ENCODE measurements around the gene NCK2.
"Not testable (repeated sequence)": the region's sequence is repeated elsewhere in the genome, so short reads cannot be mapped to it uniquely, and the experiment has no call there.

The NCK2 gene

GRCh38 chr2:105879106-105879802 is 134.5 kb downstream of the NCK2 start:
- DNase-seq = no peak

GRCh38 chr2:105879803-105880300 is 135.1 kb downstream of the NCK2 start:
- DNase-seq = no peak

DNA sequence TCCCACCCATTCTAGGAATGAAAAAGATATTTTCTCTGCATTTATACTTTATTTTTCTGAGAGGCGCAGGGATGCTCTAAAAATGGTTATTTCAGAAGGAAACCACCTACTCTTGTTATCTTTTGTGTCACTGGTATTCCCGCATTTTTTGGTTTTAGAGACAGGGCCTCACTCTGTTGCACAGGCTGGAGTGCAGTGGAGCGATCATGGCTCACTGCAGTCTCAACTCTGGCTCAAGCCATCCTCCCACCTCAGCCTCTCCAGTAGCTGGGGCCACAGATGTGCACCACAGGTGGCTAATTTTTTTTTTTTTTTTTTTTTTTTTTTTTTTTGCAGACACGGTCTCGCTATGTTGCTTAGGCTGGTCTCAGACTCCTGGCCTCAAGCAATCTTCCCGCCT is 135.9 kb downstream of the NCK2 start:
- DNase-seq = no peak

DNA sequence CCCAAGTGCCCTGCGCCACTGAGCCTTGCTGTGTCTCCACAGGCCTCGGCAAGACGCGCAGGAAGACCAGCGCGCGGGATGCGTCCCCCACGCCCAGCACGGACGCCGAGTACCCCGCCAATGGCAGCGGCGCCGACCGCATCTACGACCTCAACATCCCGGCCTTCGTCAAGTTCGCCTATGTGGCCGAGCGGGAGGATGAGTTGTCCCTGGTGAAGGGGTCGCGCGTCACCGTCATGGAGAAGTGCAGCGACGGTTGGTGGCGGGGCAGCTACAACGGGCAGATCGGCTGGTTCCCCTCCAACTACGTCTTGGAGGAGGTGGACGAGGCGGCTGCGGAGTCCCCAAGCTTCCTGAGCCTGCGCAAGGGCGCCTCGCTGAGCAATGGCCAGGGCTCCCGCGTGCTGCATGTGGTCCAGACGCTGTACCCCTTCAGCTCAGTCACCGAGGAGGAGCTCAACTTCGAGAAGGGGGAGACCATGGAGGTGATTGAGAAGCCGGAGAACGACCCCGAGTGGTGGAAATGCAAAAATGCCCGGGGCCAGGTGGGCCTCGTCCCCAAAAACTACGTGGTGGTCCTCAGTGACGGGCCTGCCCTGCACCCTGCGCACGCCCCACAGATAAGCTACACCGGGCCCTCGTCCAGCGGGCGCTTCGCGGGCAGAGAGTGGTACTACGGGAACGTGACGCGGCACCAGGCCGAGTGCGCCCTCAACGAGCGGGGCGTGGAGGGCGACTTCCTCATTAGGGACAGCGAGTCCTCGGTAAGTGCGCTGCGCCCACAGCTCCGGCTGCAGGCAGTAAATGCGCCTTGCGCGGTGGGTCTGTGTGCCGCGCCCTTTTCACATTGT is 136.8 kb downstream of the NCK2 start:
- no peak for DNase-seq

DNA sequence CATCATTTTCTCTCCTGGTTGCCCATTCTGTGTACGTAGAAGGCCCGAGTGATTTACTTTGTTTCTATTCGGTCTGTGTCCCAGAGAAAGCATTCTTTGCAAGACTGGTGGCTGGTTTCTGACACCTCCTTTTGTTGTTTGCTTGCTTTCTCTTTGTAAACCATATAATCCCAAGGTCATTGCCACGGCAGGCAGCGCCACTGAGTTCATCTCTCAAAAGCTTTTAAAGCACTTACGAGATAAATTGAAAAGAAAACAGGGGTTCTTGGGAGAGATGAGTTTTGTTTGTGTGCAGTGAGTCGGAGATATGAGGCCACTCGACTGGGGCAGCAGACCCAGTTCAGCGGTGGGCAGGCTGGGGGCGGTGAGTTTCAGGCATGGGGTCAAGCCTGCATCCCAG is 137.6 kb downstream of the NCK2 start:
- DNase-seq = no peak

GRCh38 chr2:105882920-105883435 is 138.3 kb downstream of the NCK2 start:
- no peak for DNase-seq

GRCh38 chr2:105883911-105884694 is 139.4 kb downstream of the NCK2 start:
- DNase-seq = no peak

DNA sequence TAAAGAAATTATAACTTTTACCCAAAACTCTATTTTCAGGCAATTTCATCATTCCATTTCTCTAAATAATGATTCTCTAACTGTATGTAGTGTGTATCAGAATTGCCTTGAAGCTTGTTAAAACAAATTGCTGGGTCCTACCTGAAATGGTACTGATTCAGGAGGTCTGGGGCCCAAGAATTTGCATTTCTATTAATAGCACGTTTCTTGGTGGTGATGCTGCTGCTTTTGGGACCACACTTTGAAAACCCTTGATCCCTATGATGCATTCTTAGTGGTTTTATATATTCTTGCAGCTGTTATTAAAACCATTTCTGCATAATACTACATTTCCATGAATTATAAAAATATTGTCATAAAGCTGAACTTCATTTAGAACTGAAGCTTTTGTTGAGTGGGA is 140.7 kb downstream of the NCK2 start:
- no peak for DNase-seq

- DNase-seq = no peak
These were observed 141.3 kb downstream of the NCK2 start for GRCh38 chr2:105886029-105886454.

- DNase-seq = no peak
These were observed 142.0 kb downstream of the NCK2 start for GRCh38 chr2:105886687-105887086.

- DNase-seq = no peak
These were observed 142.5 kb downstream of the NCK2 start for GRCh38 chr2:105887256-105887655.

DNA sequence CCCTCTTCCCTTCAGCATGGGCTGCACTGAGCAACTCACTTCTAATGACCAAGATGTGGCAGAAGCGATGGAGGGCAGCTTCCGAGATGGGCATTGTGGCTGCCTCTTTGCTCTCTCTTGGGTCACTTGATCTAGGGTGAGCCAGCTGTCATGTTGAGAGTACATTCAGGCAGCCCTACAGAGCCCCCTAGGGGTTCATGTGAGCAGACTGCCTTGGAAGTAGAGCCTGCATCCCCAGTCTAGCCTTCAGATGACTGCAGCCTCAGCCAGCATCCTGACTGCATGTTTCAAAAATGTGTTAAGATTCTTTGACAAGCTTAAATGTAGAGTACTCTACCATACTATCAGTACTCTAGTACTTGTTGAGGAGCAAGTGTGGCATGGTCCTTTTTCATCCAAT is 143.9 kb downstream of the NCK2 start:
- DNase-seq = peak; percentile 6

- no peak for DNase-seq
These were observed 144.3 kb downstream of the NCK2 start for GRCh38 chr2:105889046-105889445.

DNA sequence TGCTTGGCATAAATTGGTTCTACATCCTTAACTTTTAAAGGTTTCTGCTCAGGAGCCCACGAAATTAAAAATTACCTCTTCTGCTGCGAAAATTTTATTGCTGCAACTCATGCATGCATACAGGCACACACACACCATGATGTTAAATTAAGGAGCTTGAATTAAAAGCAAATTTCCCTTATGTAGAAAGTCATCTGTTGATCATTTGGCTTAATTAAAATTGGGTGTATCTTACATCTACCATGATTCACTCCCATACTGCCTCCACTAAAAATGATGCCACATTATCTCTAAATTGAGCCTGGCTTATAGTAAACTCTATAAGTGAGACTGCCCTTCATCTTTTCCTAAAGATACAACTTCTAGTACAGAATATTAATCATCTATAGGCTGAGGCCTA is 145.4 kb downstream of the NCK2 start:
- DNase-seq = no peak

- DNase-seq = no peak
These were observed 146.1 kb downstream of the NCK2 start for GRCh38 chr2:105890856-105891255.

DNA sequence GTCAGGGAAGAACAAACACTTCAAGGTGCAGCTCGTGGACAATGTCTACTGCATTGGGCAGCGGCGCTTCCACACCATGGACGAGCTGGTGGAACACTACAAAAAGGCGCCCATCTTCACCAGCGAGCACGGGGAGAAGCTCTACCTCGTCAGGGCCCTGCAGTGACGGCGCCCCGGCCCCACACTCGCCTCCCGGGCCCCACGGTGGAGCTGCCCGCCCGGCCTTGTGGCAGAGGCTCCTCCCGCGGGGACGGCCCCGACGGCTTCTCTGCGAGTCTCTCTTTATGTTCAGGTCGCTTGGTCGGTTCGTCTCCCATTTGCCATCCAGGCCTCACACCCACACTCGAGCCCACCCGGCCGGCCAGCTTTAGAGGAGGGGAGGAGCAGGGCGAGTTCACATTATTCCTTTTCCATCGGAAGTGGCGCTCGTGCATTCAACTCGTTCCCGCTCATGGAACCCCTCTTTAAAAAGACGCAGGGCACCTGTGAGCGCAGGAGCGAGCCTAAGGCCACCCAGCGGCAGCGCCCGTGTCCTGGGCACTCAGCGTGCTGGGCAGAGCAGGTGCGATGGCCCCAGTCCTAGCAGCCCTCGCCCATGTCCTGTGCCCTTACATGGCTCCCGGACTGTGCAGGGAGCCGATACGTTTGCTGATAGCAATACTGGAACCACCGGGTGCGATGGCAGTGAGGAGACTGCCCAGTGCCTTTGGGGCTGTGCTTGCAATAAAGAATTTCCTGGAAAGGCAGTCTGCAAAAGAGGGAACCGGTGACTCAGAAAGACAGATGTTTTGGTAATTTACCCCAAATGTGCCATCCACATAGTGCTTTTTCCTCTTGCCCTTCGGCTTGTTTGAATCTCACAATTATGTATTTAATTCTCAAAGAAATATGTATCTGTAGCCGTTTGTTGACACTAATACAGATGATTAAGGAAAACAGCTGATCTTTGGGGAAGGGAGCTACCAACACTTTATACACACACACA is 148.6 kb downstream of the NCK2 start:
- DNase-seq = no peak

- DNase-seq = no peak
These were observed 149.7 kb downstream of the NCK2 start for GRCh38 chr2:105894327-105894944.

DNA sequence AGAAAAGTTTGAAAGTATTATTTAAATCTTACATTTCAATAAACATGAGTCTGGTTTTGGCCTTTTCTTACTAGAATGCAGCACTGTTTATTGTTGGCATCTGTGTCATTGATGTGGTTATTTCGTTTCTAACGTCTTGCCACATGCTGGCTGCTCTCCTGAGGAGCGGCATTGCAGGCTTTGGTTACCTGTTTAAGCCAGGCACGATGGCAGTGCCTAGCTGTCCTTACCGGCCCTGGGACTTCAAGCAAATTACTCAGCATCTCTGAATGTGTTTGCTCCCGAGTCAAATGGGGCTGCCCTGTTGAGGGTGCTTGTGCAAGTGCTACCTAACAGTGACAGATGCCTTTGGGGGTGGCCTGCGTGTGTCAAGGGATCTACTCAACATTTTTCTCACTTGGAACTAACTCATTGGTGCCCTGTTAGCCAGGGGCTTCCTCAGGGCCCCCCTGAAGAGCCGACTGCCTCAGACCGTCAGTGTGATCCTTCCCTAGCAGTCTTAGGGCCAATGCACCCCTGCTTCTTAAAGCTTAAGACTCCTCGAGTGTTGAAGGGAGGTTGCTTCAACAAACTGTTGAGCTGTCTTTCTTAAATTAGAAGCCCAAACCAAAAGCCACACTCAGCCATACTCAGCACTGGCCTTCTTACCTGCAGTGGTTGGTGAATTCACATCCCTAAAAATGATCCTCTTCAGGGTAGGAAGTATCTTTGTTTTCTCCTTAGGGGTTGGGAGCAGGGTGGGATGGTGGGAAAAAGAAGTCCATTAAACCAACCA is 151.5 kb downstream of the NCK2 start:
- DNase-seq = no peak

- DNase-seq = no peak
These were observed 152.1 kb downstream of the NCK2 start for GRCh38 chr2:105896765-105897163.

GRCh38 chr2:105897694-105898093 is 153.0 kb downstream of the NCK2 start:
- DNase-seq = not testable (repeated sequence)
